NCI-H226 (cell line): Measurements from ENCODE around the gene AIRE.
"Not testable (repeated sequence)": the region's sequence is repeated elsewhere in the genome, so short reads cannot be mapped to it uniquely, and the experiment has no call there.

ENCODE experiments used
- DNase-seq: peaks from one replicate; pipeline ENCODE4 v3.0.0-alpha.2; 2015

AIRE gene

GRCh38 chr21:44338971-44339910 lies 53.6 kb downstream of the AIRE start, which contains the start of gene CFAP410:
TSS of gene CFAP410 (minus strand) at chr21:44339390. CDS start at chr21:44339194, 196 bp downstream.
- DNase-seq: peak; percentile 94

GRCh38 chr21:44341726-44342458 lies 56.2 kb downstream of the AIRE start:
- DNase-seq: not testable (repeated sequence)

- DNase-seq: not testable (repeated sequence)
Observed at GRCh38 chr21:44342981-44343380, 57.3 kb downstream of the AIRE start.

- no peak for DNase-seq
Observed at GRCh38 chr21:44344541-44345183, 59.0 kb downstream of the AIRE start.

- no peak for DNase-seq
Observed at GRCh38 chr21:44345495-44345894, 59.8 kb downstream of the AIRE start.

- DNase-seq: no peak
Observed at GRCh38 chr21:44347911-44348451, 62.3 kb downstream of the AIRE start.
